Esophagus squamous epithelium (tissue), 4 donors: Measurements from ENCODE around the gene MRPS18C.

Experiments
- CTCF ChIP-seq, 6 experiments: fragments of 450-650 bp in 4 of 6; fragments of 200-600 bp in 2 of 6; sonication (generic) in 2 of 6; IDR thresholded peaks; one replicate each; pipeline ENCODE4 v1.5.1; 2016 to 2019; ENCODE audit warnings: antibody characterized with exemption in 6 of 6, mild to moderate bottlenecking in 4 of 6, moderate library complexity in 4 of 6
- POLR2A ChIP-seq, 4 donors: fragments of 450-650 bp; IDR thresholded peaks; one replicate each; pipeline ENCODE4 v1.6.1; 2017; ENCODE audit warnings: antibody characterized with exemption in 4 of 4, mild to moderate bottlenecking in 4 of 4, moderate library complexity in 3 of 4

GRCh38 chr4:83504503-83504902, 48.6 kb downstream of the MRPS18C start:
- TF ChIP-seq CTCF (IDR thresholded peaks at IDR 0.05) (no peak), POLR2A (IDR thresholded peaks at IDR 0.05) (no peak)
